H1 (cell line): Measurements from ENCODE around the gene STXBP4.

Source experiments
- ASH2L ChIP-seq: fragments of 200-600, 300-600 bp; sonication (generic); IDR thresholded peaks from one replicate; pipeline ENCODE4 v1.7.1; 2017; ENCODE audit warnings: low read length
- BRCA1 ChIP-seq: IDR thresholded peaks from 2 replicates; pipeline ENCODE4 v1.6.1; 2012; ENCODE audit warnings: low read depth, low read length, improper control_type of control experiment
- GABPA ChIP-seq: IDR thresholded peaks from 2 replicates; pipeline ENCODE4 v1.6.1; 2011; ENCODE audit warnings: mild to moderate bottlenecking, low read length, moderate library complexity, borderline replicate concordance; ENCODE audit not compliant: insufficient read depth
- MAFK ChIP-seq: IDR thresholded peaks from 2 replicates; pipeline ENCODE4 v1.6.1; 2012; ENCODE audit warnings: low read depth, mild to moderate bottlenecking, improper control_type of control experiment, low read length
- MAX ChIP-seq: IDR thresholded peaks from 2 replicates; pipeline ENCODE4 v1.6.1; 2012; ENCODE audit warnings: inconsistent platforms
- PHF8 ChIP-seq: fragments of 200-600 bp; sonication (generic); conservative IDR thresholded peaks from 2 replicates; pipeline ENCODE4 v1.7.1; 2012; ENCODE audit warnings: low read depth, mild to moderate bottlenecking, inconsistent platforms, low read length, moderate library complexity
- POLR2A ChIP-seq, 2 experiments: IDR thresholded peaks; 1 replicate in 1 of 2; 2 replicates in 1 of 2; pipeline ENCODE4 v1.6.1; 2011; ENCODE audit warnings: low read depth in 2 of 2, low read length in 2 of 2, mild to moderate bottlenecking in 2 of 2; ENCODE audit errors: control extremely low read depth in 1 of 2
- POLR2AphosphoS5 ChIP-seq: IDR thresholded peaks from 2 replicates; pipeline ENCODE4 v1.6.1; 2011; ENCODE audit warnings: low read depth, low read length
- SP2 ChIP-seq: IDR thresholded peaks from 2 replicates; pipeline ENCODE4 v1.6.1; 2012; ENCODE audit warnings: mild to moderate bottlenecking, low read length, inconsistent platforms
- TEAD4 ChIP-seq: IDR thresholded peaks from 2 replicates; pipeline ENCODE4 v1.6.1; 2012; ENCODE audit warnings: low read depth, low read length, inconsistent platforms, mixed read lengths
- TF ChIP-seq, protein P1 (sequence below), 3 experiments: IDR thresholded peaks; 1 replicate in 2 of 3; 2 replicates in 1 of 3; pipeline versions ENCODE4 v1.5.1 to v1.6.1; 2011; ENCODE audit warnings: low read length in 3 of 3, mild to moderate bottlenecking in 3 of 3, inconsistent platforms in 2 of 3, low read depth in 1 of 3, moderate library complexity in 1 of 3; ENCODE audit not compliant: insufficient read depth in 1 of 3; ENCODE audit errors: control extremely low read depth in 1 of 3

DNA sequence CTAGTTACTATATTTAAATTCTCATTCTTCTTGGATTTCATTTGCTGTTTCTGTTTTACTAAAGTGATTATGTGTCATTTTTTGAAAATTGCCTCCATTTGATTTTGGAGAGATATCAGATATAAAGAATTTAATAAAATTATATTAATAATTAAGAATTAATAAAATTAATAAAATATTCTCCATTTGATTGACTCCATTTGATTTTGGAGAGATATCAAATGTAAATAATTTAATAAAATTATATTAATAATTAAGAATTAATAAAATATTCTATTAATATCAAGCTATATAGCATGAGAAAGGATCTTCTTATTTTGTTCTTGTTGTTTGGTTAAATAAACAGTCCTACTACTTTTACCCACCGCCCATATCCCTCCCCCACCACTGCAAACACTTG, 23.0 kb downstream of the STXBP4 start:
- TF ChIP-seq MAX: no peak
- TF ChIP-seq, protein P1, sequence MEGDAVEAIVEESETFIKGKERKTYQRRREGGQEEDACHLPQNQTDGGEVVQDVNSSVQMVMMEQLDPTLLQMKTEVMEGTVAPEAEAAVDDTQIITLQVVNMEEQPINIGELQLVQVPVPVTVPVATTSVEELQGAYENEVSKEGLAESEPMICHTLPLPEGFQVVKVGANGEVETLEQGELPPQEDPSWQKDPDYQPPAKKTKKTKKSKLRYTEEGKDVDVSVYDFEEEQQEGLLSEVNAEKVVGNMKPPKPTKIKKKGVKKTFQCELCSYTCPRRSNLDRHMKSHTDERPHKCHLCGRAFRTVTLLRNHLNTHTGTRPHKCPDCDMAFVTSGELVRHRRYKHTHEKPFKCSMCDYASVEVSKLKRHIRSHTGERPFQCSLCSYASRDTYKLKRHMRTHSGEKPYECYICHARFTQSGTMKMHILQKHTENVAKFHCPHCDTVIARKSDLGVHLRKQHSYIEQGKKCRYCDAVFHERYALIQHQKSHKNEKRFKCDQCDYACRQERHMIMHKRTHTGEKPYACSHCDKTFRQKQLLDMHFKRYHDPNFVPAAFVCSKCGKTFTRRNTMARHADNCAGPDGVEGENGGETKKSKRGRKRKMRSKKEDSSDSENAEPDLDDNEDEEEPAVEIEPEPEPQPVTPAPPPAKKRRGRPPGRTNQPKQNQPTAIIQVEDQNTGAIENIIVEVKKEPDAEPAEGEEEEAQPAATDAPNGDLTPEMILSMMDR (IDR thresholded peaks at IDR 0.05; ENCODE audit: control extremely low read depth in 1 of 3, insufficient read depth in 1 of 3, low read depth in 1 of 3, low read length in 3 of 3): no peak
- no peak for TF ChIP-seq POLR2A (IDR thresholded peaks at IDR 0.05; ENCODE audit: control extremely low read depth in 1 of 2, low read depth in 2 of 2, low read length in 2 of 2)
- TF ChIP-seq ASH2L: no peak
- TF ChIP-seq SP2: no peak
- TF ChIP-seq GABPA: no peak
- no peak for TF ChIP-seq BRCA1
- TF ChIP-seq MAFK: no peak
- no peak for TF ChIP-seq PHF8
- no peak for TF ChIP-seq TEAD4
- TF ChIP-seq POLR2AphosphoS5: no peak
